Stomach (tissue), 4 donors: ENCODE measurements around the gene ING3.

Source experiments
- EP300 ChIP-seq: sonication (generic); formaldehyde crosslinking; IDR thresholded peaks from one replicate; pipeline ENCODE4 v1.6.1; 2017; ENCODE audit warnings: antibody characterized with exemption
- POLR2A ChIP-seq, 4 donors: fragments of 450-650 bp; IDR thresholded peaks; one replicate each; pipeline ENCODE4 v1.6.1; 2016; ENCODE audit warnings: antibody characterized with exemption in 4 of 4, control low read depth in 2 of 4, mild to moderate bottlenecking in 1 of 4, moderate library complexity in 1 of 4
- TF ChIP-seq, protein P1 (sequence below), 7 experiments: fragments of 450-650 bp in 4 of 7; fragments of 200-600 bp in 3 of 7; sonication (generic) in 3 of 7; IDR thresholded peaks; one replicate each; pipeline ENCODE4 v1.5.1; 2016 to 2019; ENCODE audit warnings: antibody characterized with exemption in 7 of 7, control low read depth in 2 of 7, mild to moderate bottlenecking in 1 of 7

DNA sequence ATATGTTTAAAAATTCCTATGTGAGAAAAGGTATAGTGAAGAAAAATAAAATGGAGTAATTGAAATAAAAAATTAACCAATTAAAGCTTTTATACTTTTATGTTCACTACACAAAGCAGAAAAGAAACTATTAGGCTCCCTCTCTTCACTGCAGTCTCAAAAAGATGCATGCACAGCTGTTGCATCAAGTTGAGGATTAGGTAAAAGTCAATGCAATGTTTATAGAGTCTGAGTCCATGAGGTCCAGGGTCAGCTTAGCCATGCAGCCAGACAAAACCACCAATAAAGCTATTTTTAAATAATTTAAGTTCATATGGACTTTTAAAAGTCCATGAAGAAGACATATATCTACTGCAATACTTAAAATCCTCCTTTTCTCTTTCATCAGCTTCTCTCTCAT is 31.1 kb upstream of the ING3 start:
- no peak for TF ChIP-seq POLR2A (IDR thresholded peaks at IDR 0.05)
- TF ChIP-seq, protein P1, sequence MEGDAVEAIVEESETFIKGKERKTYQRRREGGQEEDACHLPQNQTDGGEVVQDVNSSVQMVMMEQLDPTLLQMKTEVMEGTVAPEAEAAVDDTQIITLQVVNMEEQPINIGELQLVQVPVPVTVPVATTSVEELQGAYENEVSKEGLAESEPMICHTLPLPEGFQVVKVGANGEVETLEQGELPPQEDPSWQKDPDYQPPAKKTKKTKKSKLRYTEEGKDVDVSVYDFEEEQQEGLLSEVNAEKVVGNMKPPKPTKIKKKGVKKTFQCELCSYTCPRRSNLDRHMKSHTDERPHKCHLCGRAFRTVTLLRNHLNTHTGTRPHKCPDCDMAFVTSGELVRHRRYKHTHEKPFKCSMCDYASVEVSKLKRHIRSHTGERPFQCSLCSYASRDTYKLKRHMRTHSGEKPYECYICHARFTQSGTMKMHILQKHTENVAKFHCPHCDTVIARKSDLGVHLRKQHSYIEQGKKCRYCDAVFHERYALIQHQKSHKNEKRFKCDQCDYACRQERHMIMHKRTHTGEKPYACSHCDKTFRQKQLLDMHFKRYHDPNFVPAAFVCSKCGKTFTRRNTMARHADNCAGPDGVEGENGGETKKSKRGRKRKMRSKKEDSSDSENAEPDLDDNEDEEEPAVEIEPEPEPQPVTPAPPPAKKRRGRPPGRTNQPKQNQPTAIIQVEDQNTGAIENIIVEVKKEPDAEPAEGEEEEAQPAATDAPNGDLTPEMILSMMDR (IDR thresholded peaks at IDR 0.05) = no peak
- no peak for TF ChIP-seq EP300
